Left ventricle myocardium inferior (tissue), 1 donor: ENCODE data around the gene ULBP3. TPM values are rescaled to one million over a fixed set of nuclear protein-coding genes. Genes with fewer than 3 reads are reported as not detected.

Experiments used
- DNase-seq: peaks from one replicate; pipeline ENCODE4 v3.0.0-alpha.2; 2020
- H3K27ac ChIP-seq: fragments of 200-600 bp; replicated peaks from 2 replicates; pipeline ENCODE4 v1.8.0; 2021
- H3K27me3 ChIP-seq: fragments of 200-600 bp; 2 replicates; pipeline ENCODE4 v1.8.0; 2021; ENCODE audit warnings: low read depth
- H3K36me3 ChIP-seq: fragments of 200-600 bp; 2 replicates; pipeline ENCODE4 v1.8.0; 2021
- H3K4me1 ChIP-seq: fragments of 200-600 bp; 2 replicates; pipeline ENCODE4 v1.8.0; 2021
- H3K4me3 ChIP-seq: fragments of 200-600 bp; 2 replicates; pipeline ENCODE4 v1.8.0; 2021; ENCODE audit warnings: mild to moderate bottlenecking, moderate library complexity
- H3K9me3 ChIP-seq: fragments of 200-600 bp; replicated peaks from 2 replicates; pipeline ENCODE4 v1.8.0; 2021
- CTCF ChIP-seq: fragments of 200-600 bp; IDR thresholded peaks from 2 replicates; pipeline ENCODE4 v1.8.0; 2021; ENCODE audit warnings: antibody characterized with exemption, mild to moderate bottlenecking, borderline replicate concordance
- intact Hi-C: fragments of 100-400 bp; cut with micrococcal nuclease; formaldehyde crosslinking; loops from one replicate; pipeline ENCODE4 v1.11.0; 2022
- total RNA-seq: library from RNA; stranded (reverse); fragmentation: NEBNext Ultra II Directional; extraction: Animal tissue kit (Norgen Biotek cat#: 25700); gene quantifications from one replicate; pipeline ENCODE4 v1.2.1, GENCODE V29; 2021
- donor health status: DM: no; HTN: yes; CAD: no; lungs with severe emphysema.

The ULBP3 gene
- total RNA-seq, 1 donor from 2014 or later = 0.99 TPM

DNA sequence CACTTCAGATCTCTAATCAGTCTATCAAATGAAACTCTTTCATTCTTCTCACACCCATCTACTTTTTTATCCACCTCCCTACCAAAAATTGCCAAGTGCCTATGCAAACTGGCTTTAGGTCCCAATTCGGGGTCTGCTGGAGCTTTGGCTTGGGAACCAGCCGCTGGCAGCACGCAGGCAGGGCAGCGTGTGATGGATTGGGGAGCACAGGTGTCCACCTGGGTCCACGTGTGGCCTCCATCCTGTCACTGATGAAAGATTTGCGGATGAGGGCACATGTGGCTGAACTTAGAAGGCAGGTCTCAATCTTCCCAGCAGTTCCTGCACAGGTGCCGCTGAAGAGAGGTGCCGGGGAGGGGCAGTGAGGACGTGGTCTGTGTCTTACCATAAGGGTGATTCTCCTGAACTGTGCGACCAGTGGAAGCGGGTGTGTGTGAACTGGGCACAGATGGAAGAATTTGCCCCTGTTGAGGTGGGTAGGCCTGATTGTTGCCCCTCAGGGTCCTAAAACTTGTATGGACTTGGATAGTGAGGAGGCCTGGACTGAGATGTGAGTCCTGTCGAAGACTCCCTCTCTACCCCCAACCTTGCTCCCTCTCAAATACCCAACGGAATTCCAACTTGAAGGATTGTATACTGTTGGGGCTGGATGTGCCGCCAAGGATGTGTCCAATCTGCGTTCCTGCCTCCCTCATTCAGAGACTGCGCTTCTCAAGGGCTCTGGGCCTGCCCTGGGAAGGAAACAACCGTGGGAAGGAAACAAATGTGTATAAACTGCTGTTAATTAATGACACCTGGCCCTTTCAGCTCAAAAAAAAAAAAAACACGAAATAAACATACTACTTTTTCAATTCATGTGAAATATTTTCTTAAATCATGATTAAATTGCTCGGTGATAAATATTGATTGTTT lies 25.2 kb downstream of the ULBP3 start:
- no peak for DNase-seq
- no peak for TF ChIP-seq CTCF
- H3K36me3 ChIP-seq = no peaks in the 10 kb centered on the region
- no peaks in the 10 kb centered on the region for H3K9me3 ChIP-seq
- H3K4me1 ChIP-seq = no peaks in the 10 kb centered on the region
- no peak overlapping the region for H3K4me3 ChIP-seq
- H3K27me3 ChIP-seq = peaks cover 76% of the 10 kb centered on the region
- intact Hi-C loops = no loop called here
- no peak overlapping the region for H3K27ac ChIP-seq

DNA sequence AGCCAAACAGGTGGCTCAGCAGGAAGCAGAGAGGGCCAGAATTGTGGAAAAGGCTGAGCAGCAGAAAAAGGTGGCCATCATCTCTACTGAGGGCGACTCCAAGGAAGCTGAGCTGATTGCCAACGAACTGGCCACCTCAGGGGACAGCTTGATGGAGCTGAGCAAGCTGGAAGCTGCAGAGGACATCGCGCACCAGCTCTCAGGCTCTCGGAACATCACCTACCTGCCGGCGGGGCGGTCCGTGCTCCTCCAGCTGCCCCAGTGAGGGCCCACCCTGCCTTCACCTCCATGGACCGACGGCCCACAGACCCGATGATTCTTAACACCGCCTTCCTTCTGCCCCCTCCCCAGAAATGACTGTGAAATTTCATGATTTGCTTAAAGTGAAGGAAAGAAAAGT lies 25.8 kb downstream of the ULBP3 start:
- peaks cover 4% of the 10 kb centered on the region for H3K4me1 ChIP-seq
- intact Hi-C loops = no loop called here
- H3K27me3 ChIP-seq = peaks cover 83% of the 10 kb centered on the region
- H3K9me3 ChIP-seq = no peaks in the 10 kb centered on the region
- no peak for DNase-seq
- H3K27ac ChIP-seq = no peak overlapping the region
- no peaks in the 10 kb centered on the region for H3K36me3 ChIP-seq
- TF ChIP-seq CTCF = no peak
- H3K4me3 ChIP-seq = no peak overlapping the region

- Histone ChIP-seq H3K27me3 (peaks cover 96% of the 10 kb centered on the region), H3K4me1 (peaks cover 14% of the 10 kb centered on the region), H3K27ac (no peak overlapping the region), H3K36me3 (no peaks in the 10 kb centered on the region), H3K4me3 (peak overlapping the region; percentile 49), H3K9me3 (no peaks in the 10 kb centered on the region)
- TF ChIP-seq CTCF = no peak
- intact Hi-C loops = no loop called here
- no peak for DNase-seq
These were observed 30.5 kb downstream of the ULBP3 start for GRCh38 chr6:150038202-150039062.

DNA sequence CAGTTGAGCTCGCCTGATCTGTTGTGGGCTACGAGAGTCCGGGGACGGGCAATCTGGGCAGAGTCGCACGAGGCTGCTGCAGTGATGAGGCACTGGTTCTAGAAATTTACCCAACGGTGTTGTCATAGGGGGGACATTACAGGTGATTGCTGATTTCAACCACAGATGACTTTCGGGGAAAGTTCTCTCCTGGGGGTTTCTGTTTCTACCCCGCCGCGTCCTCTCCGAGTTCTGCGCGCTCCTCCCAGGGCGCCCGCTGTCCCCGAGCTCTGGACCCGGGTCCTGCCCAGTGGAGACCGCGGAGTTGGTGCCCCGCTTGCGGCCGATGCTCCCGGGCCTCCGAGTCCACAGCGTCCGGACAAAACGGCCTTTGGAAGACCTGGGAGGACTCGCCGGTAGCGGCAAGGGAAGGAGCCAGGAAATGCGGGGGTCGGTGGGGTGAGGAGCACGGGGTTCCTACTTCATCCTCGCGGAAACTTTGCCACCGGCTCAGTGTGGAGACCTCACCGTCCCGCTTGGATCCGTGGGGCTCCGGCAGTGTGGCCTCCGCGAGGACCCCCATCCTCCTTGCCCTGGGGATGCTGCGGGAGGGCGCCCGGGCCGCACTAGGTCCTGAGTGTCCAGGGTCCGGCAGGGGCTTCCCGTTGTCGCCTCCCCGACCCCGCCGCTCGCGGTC lies 31.3 kb downstream of the ULBP3 start:
- H3K4me1 ChIP-seq = peaks cover 14% of the 10 kb centered on the region
- H3K9me3 ChIP-seq = no peaks in the 10 kb centered on the region
- no peak for DNase-seq
- no peaks in the 10 kb centered on the region for H3K36me3 ChIP-seq
- intact Hi-C loops = no loop called here
- H3K27me3 ChIP-seq = peaks cover 94% of the 10 kb centered on the region
- peak overlapping the region; percentile 49 for H3K4me3 ChIP-seq
- H3K27ac ChIP-seq = no peak overlapping the region
- no peak for TF ChIP-seq CTCF

GRCh38 chr6:150036081-150036480 lies 32.8 kb downstream of the ULBP3 start:
- H3K9me3 ChIP-seq = no peaks in the 10 kb centered on the region
- peaks cover 14% of the 10 kb centered on the region for H3K4me1 ChIP-seq
- no peaks in the 10 kb centered on the region for H3K36me3 ChIP-seq
- no peak overlapping the region for H3K4me3 ChIP-seq
- no peak for TF ChIP-seq CTCF
- no peak overlapping the region for H3K27ac ChIP-seq
- intact Hi-C loops = no loop called here
- DNase-seq = no peak
- H3K27me3 ChIP-seq = peaks cover 78% of the 10 kb centered on the region
